Measurements from ENCODE around the gene GLOD4. TPM values are rescaled to one million over a fixed set of nuclear protein-coding genes. Genes with fewer than 3 reads are reported as not detected.

GLOD4 gene
- total and polyA plus RNA-seq, 2 of the 4 experiments (the other 2 are of a cell fraction) = 26.3 to 36.7 TPM

DNA sequence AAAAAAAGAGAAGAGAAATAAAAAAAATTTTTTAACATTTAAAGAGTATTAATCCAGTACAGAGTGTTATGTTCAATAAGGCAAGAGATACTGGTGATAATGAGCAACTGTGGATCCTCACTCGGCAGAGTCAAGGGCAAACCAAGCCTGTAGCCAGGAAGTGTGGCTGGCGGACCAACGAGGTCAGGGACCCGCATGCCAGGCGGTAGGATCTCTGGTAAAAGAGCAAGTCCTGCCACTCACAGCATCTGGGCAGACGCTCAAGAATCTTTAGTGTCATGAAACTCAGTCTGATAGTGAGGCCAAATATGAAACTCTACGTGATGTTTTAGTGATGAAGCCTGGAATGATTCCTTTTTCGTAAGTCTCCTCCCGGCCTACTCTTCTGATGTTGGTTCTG is 21.7 kb downstream of the GLOD4 start:
- H3K9me3 ChIP-seq (ENCODE audit: control insufficient read depth, insufficient read depth, low read length) = no peaks in the 10 kb centered on the region
- ATAC-seq (ENCODE audit: low read depth) = no peak
- no peak overlapping the region for H2BK20ac ChIP-seq (ENCODE audit: low read depth, low read length)
- whole genome bisulfite sequencing, 2 experiments (ENCODE audit: extremely low coverage in 2 of 2, insufficient read length in 1 of 2) = 93% methylated on average over 6 of the region's 9 CpGs; no CpG with 5 or more reads in 1 of the 2 experiments
- no peak overlapping the region for H2AK5ac ChIP-seq (ENCODE audit: low read depth, low read length)
- H4K8ac ChIP-seq (ENCODE audit: low read depth in 2 of 2, low read length in 2 of 2) = no peak overlapping the region
- H3K4me3 ChIP-seq (ENCODE audit: insufficient read depth, low read depth, low read length) = no peak overlapping the region
- H2BK5ac ChIP-seq (ENCODE audit: low read depth, low read length, poor library complexity, severe bottlenecking) = no peak overlapping the region
- no peak overlapping the region for H3K4me2 ChIP-seq (ENCODE audit: low read depth, low read length)
- TF ChIP-seq RAD21 (IDR thresholded peaks at IDR 0.05; ENCODE audit: low read length) (no peak), POLR2A (IDR thresholded peaks at IDR 0.05; ENCODE audit: low read depth, low read length) (no peak), CEBPB (IDR thresholded peaks at IDR 0.05; ENCODE audit: low read depth, low read length) (no peak), RFX5 (IDR thresholded peaks at IDR 0.05; ENCODE audit: low read depth, low read length) (no peak), SMC3 (IDR thresholded peaks at IDR 0.05; ENCODE audit: low read depth, low read length) (no peak), NFE2L2 (IDR thresholded peaks at IDR 0.05; ENCODE audit: low read depth, low read length) (no peak), CHD1 (IDR thresholded peaks at IDR 0.05; ENCODE audit: low read depth, low read length) (no peak), BHLHE40 (IDR thresholded peaks at IDR 0.05; ENCODE audit: low read depth, low read length) (no peak), RCOR1 (IDR thresholded peaks at IDR 0.05; ENCODE audit: insufficient replicate concordance, low read length) (no peak), MAFK (IDR thresholded peaks at IDR 0.05; ENCODE audit: low read depth, low read length) (no peak), MXI1 (IDR thresholded peaks at IDR 0.05; ENCODE audit: borderline replicate concordance, low read depth, low read length) (no peak), MAZ (IDR thresholded peaks at IDR 0.05; ENCODE audit: borderline replicate concordance, low read depth, low read length) (no peak)
- TF ChIP-seq, protein P1, sequence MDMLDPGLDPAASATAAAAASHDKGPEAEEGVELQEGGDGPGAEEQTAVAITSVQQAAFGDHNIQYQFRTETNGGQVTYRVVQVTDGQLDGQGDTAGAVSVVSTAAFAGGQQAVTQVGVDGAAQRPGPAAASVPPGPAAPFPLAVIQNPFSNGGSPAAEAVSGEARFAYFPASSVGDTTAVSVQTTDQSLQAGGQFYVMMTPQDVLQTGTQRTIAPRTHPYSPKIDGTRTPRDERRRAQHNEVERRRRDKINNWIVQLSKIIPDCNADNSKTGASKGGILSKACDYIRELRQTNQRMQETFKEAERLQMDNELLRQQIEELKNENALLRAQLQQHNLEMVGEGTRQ (IDR thresholded peaks at IDR 0.05; ENCODE audit: low read depth, low read length) = no peak
- TF ChIP-seq, protein P2, sequence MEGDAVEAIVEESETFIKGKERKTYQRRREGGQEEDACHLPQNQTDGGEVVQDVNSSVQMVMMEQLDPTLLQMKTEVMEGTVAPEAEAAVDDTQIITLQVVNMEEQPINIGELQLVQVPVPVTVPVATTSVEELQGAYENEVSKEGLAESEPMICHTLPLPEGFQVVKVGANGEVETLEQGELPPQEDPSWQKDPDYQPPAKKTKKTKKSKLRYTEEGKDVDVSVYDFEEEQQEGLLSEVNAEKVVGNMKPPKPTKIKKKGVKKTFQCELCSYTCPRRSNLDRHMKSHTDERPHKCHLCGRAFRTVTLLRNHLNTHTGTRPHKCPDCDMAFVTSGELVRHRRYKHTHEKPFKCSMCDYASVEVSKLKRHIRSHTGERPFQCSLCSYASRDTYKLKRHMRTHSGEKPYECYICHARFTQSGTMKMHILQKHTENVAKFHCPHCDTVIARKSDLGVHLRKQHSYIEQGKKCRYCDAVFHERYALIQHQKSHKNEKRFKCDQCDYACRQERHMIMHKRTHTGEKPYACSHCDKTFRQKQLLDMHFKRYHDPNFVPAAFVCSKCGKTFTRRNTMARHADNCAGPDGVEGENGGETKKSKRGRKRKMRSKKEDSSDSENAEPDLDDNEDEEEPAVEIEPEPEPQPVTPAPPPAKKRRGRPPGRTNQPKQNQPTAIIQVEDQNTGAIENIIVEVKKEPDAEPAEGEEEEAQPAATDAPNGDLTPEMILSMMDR (conservative IDR thresholded peaks at IDR 0.05; ENCODE audit: low read depth, low read length) = no peak
- TF ChIP-seq, protein P3, sequence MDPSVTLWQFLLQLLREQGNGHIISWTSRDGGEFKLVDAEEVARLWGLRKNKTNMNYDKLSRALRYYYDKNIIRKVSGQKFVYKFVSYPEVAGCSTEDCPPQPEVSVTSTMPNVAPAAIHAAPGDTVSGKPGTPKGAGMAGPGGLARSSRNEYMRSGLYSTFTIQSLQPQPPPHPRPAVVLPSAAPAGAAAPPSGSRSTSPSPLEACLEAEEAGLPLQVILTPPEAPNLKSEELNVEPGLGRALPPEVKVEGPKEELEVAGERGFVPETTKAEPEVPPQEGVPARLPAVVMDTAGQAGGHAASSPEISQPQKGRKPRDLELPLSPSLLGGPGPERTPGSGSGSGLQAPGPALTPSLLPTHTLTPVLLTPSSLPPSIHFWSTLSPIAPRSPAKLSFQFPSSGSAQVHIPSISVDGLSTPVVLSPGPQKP (IDR thresholded peaks at IDR 0.05; ENCODE audit: borderline replicate concordance, low read depth, low read length) = no peak
- no peak overlapping the region for H2AK9ac ChIP-seq (replicated peaks; ENCODE audit: low read depth, low read length, poor library complexity)
- BruUV-seq (replicated peaks) = no TSS peak
- no peak overlapping the region for H3K27ac ChIP-seq (ENCODE audit: insufficient read depth, low read length)
- H3K56ac ChIP-seq (ENCODE audit: extremely low read depth, insufficient read depth, low read length) = no peak overlapping the region
- no peak overlapping the region for H3K9ac ChIP-seq (ENCODE audit: low read depth, low read length)
- DNase-seq = no peak
- H2AFZ ChIP-seq (replicated peaks; ENCODE audit: low read length, poor library complexity) = no peak overlapping the region
- no peak overlapping the region for H4K91ac ChIP-seq (ENCODE audit: insufficient read depth, low read depth, low read length)
- H4K5ac ChIP-seq (ENCODE audit: low read depth, low read length) = no peak overlapping the region
- dilution Hi-C loops (cut with HindIII; ENCODE audit: low sequenced_read_pairs, unreplicated experiment) (no loop called here), intact Hi-C loops (cut with micrococcal nuclease) (no loop called here), in situ Hi-C loops (cut with MboI; ENCODE audit: low sequenced_read_pairs) (no loop called here)
- ChIA-PET POLR2A (ENCODE audit: unreplicated experiment) (no interaction called here), CTCF (no interaction called here)
- no peaks in the 10 kb centered on the region for H4K20me1 ChIP-seq (ENCODE audit: insufficient read depth, low read length)
- no peaks in the 10 kb centered on the region for H3K4me1 ChIP-seq (ENCODE audit: control insufficient read depth, insufficient read depth, low read length)
- no peak overlapping the region for H2BK120ac ChIP-seq (ENCODE audit: low read depth, low read length)
- H3K27me3 ChIP-seq (ENCODE audit: control insufficient read depth, insufficient read depth, low read length) = no peaks in the 10 kb centered on the region
- H3K23ac ChIP-seq (ENCODE audit: low read depth, low read length) = no peak overlapping the region
- H3K79me1 ChIP-seq (ENCODE audit: low read depth in 1 of 2, low read length in 2 of 2) = peaks cover 0 to 3% of the 10 kb centered on the region in 2 experiments; a peak in 2 of 4 replicates
- H3K14ac ChIP-seq (replicated peaks; ENCODE audit: low read depth, low read length) = no peak overlapping the region
- peaks cover 46% of the 10 kb centered on the region for H3K36me3 ChIP-seq (ENCODE audit: control insufficient read depth, insufficient read depth, low read length)
- no peak overlapping the region for H3K18ac ChIP-seq (ENCODE audit: low read depth, low read length)
- H3K9me1 ChIP-seq (ENCODE audit: insufficient read depth, low read length) = no peaks in the 10 kb centered on the region
- H2BK15ac ChIP-seq (ENCODE audit: low read depth, low read length) = no peak overlapping the region
- no peak overlapping the region for H3K4ac ChIP-seq (ENCODE audit: low read depth, low read length)

Data from IMR-90 (cell line).